ENCODE data around the gene TCF12.

DNA sequence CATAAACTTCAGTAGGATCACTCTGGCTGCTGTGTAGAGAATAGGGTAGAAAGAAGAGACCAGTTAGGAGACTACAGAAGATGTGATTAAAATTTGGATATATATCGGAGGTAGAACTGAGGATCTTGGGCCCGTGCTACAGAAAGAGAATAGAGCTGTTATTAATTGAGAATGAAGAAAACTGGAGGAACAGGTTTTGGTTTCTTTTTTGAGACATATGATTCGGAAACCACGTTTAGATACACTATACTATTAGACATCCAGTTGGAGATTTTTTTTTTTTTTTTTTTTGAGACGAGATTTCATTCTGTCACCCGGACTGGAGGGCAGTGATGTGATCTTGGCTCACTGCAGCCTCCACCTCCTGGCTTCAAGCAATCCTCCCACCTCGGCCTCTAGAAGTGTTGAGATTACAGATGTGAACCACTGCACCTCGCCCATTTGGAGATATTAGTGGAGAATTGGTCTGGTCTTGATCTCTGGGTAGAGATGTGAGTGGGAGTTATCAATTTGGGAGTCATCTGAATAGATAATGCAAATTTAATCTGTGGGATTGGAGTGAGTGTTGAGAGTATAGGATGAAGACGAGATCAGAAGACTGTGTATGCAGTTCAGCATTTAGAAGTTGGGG, 50.9 kb downstream of the TCF12 start:
- TF ChIP-seq TAF1 (IDR thresholded peaks at IDR 0.05; ENCODE audit: low read depth) = no peak
- 0 out of 2 replicates have a peak, but pooled peaks have one; percentile 12 for TF ChIP-seq CEBPB (IDR thresholded peaks at IDR 0.05)
- TF ChIP-seq RAD21 (IDR thresholded peaks at IDR 0.05; ENCODE audit: low read depth) = no peak
